Skeletal muscle tissue (tissue), 4 donors: Measurements from ENCODE around the gene CCL22. TPM values are rescaled to one million over a fixed set of nuclear protein-coding genes. Genes with fewer than 3 reads are reported as not detected.
"Not testable (repeated sequence)": the region's sequence is repeated elsewhere in the genome, so short reads cannot be mapped to it uniquely, and the experiment has no call there.

Source experiments
- H3K27ac ChIP-seq: one replicate; pipeline ENCODE4 v1.7.0; 2013; ENCODE audit warnings: mild to moderate bottlenecking, low read depth, low read length, inconsistent platforms
- H3K27me3 ChIP-seq, 3 donors: one replicate each; pipeline ENCODE4 v1.7.0; 2013; ENCODE audit warnings: low read length in 3 of 3; ENCODE audit not compliant: control insufficient read depth in 3 of 3, insufficient read depth in 3 of 3
- H3K36me3 ChIP-seq, 3 donors: one replicate each; pipeline ENCODE4 v1.7.0; 2013; ENCODE audit warnings: low read length in 3 of 3; ENCODE audit not compliant: control insufficient read depth in 3 of 3, insufficient read depth in 3 of 3
- H3K4me1 ChIP-seq, 3 donors: one replicate each; pipeline ENCODE4 v1.7.0; 2013; ENCODE audit warnings: low read length in 3 of 3, mild to moderate bottlenecking in 3 of 3; ENCODE audit not compliant: control insufficient read depth in 3 of 3, insufficient read depth in 3 of 3
- H3K4me3 ChIP-seq, 3 donors: one replicate each; pipeline ENCODE4 v1.7.0; 2013; ENCODE audit warnings: low read length in 3 of 3
- H3K9ac ChIP-seq, 3 donors: one replicate each; pipeline ENCODE4 v1.7.0; 2013; ENCODE audit warnings: low read length in 3 of 3, mild to moderate bottlenecking in 3 of 3, moderate library complexity in 2 of 3, low read depth in 1 of 3
- H3K9me3 ChIP-seq, 3 donors: one replicate each; pipeline ENCODE4 v1.7.0; 2013; ENCODE audit warnings: low read length in 3 of 3; ENCODE audit not compliant: control insufficient read depth in 3 of 3
- total RNA-seq: library from RNA; depleted of rRNA; stranded (reverse); fragments of >200 nt; gene quantifications from one replicate; pipeline ENCODE4 v1.2.3, GENCODE V29; 2014
- donor health status: Osteomylitis.

Gene CCL22
- total RNA-seq, 1 donor from 2014 or later, result not detected

- no peaks in the 10 kb centered on the region for H3K4me1 ChIP-seq
- H3K27ac ChIP-seq, result no peak overlapping the region
- H3K36me3 ChIP-seq, result no peaks in the 10 kb centered on the region
- H3K9ac ChIP-seq, result no peak overlapping the region
- no peaks in the 10 kb centered on the region for H3K27me3 ChIP-seq
- H3K9me3 ChIP-seq, result peaks cover 0 to 2% (median 0%) of the 10 kb centered on the region in 3 donors
- no peak overlapping the region for H3K4me3 ChIP-seq
These were observed 33.1 kb upstream of the CCL22 start for GRCh38 chr16:57325458-57325857.

GRCh38 chr16:57329718-57330327 is 28.8 kb upstream of the CCL22 start:
- H3K4me3 ChIP-seq, result no peak overlapping the region
- peaks cover 0 to 2% (median 0%) of the 10 kb centered on the region in 3 donors for H3K9me3 ChIP-seq
- no peaks in the 10 kb centered on the region for H3K4me1 ChIP-seq
- H3K27ac ChIP-seq, result no peak overlapping the region
- H3K27me3 ChIP-seq, result no peaks in the 10 kb centered on the region
- H3K9ac ChIP-seq, result no peak overlapping the region
- no peaks in the 10 kb centered on the region for H3K36me3 ChIP-seq

- Histone ChIP-seq H3K36me3 (no peaks in the 10 kb centered on the region), H3K4me1 (no peaks in the 10 kb centered on the region), H3K9me3 (peaks cover 0 to under 1% (median 0%) of the 10 kb centered on the region in 3 donors), H3K4me3 (no peak overlapping the region), H3K27me3 (no peaks in the 10 kb centered on the region), H3K27ac (no peak overlapping the region), H3K9ac (no peak overlapping the region)
These were observed 27.2 kb upstream of the CCL22 start for GRCh38 chr16:57331355-57331754.

- no peak overlapping the region for H3K4me3 ChIP-seq
These were observed 25.2 kb upstream of the CCL22 start for GRCh38 chr16:57333402-57333801.

GRCh38 chr16:57335366-57335765 is 23.2 kb upstream of the CCL22 start:
- peaks cover 0 to 2% (median 2%) of the 10 kb centered on the region in 3 donors for H3K9me3 ChIP-seq
- H3K36me3 ChIP-seq, result no peaks in the 10 kb centered on the region
- no peak overlapping the region for H3K4me3 ChIP-seq
- H3K4me1 ChIP-seq, result no peaks in the 10 kb centered on the region
- H3K27ac ChIP-seq, result no peak overlapping the region
- no peak overlapping the region for H3K9ac ChIP-seq
- H3K27me3 ChIP-seq, result no peaks in the 10 kb centered on the region

More at GRCh38 chr16:57333402-57333801, 25.2 kb upstream of the CCL22 start:
- H3K27me3 ChIP-seq, result no peaks in the 10 kb centered on the region
- no peak overlapping the region for H3K27ac ChIP-seq
- no peaks in the 10 kb centered on the region for H3K36me3 ChIP-seq
- H3K9me3 ChIP-seq, result peaks cover 0 to 2% (median 2%) of the 10 kb centered on the region in 3 donors
- no peak overlapping the region for H3K9ac ChIP-seq
- no peaks in the 10 kb centered on the region for H3K4me1 ChIP-seq

- Histone ChIP-seq H3K4me3 (no peak overlapping the region), H3K36me3 (no peaks in the 10 kb centered on the region), H3K4me1 (peaks cover 0 to 3% (median 0%) of the 10 kb centered on the region in 3 donors), H3K27me3 (peaks cover 0 to 3% (median 3%) of the 10 kb centered on the region in 3 donors), H3K9ac (no peak overlapping the region), H3K27ac (no peak overlapping the region), H3K9me3 (peaks cover 0 to 2% (median 2%) of the 10 kb centered on the region in 3 donors)
These were observed 17.5 kb upstream of the CCL22 start for GRCh38 chr16:57341062-57341440.

GRCh38 chr16:57341441-57342303 is 16.9 kb upstream of the CCL22 start:
- Histone ChIP-seq H3K27ac (no peak overlapping the region), H3K9ac (no peak overlapping the region), H3K4me1 (peaks cover 0 to 3% (median 0%) of the 10 kb centered on the region in 3 donors), H3K36me3 (no peaks in the 10 kb centered on the region), H3K9me3 (peaks cover 0 to 2% (median 2%) of the 10 kb centered on the region in 3 donors), H3K27me3 (peaks cover 0 to 3% (median 3%) of the 10 kb centered on the region in 3 donors), H3K4me3 (no peak overlapping the region)

- H3K4me3 ChIP-seq, H3K36me3 ChIP-seq, H3K9me3 ChIP-seq, H3K4me1 ChIP-seq, H3K27me3 ChIP-seq, H3K9ac ChIP-seq, H3K27ac ChIP-seq: not testable (repeated sequence)
These were observed 16.0 kb upstream of the CCL22 start for GRCh38 chr16:57342606-57343005.

GRCh38 chr16:57343221-57343620 is 15.4 kb upstream of the CCL22 start:
- no peaks in the 10 kb centered on the region for H3K36me3 ChIP-seq
- no peak overlapping the region for H3K9ac ChIP-seq
- H3K4me3 ChIP-seq, result no peak overlapping the region
- no peak overlapping the region for H3K27ac ChIP-seq
- no peaks in the 10 kb centered on the region for H3K9me3 ChIP-seq
- peaks cover 0 to 3% (median 0%) of the 10 kb centered on the region in 3 donors for H3K4me1 ChIP-seq
- peaks cover 0 to 6% (median 4%) of the 10 kb centered on the region in 3 donors for H3K27me3 ChIP-seq

- not testable (repeated sequence) for H3K4me3 ChIP-seq, H3K9ac ChIP-seq, H3K4me1 ChIP-seq
These were observed 14.5 kb upstream of the CCL22 start for GRCh38 chr16:57344094-57344493.

More at GRCh38 chr16:57344094-57344493, 14.5 kb upstream of the CCL22 start:
- not testable (repeated sequence) for H3K27ac ChIP-seq, H3K9me3 ChIP-seq, H3K27me3 ChIP-seq, H3K36me3 ChIP-seq
